Osteoblast (primary cell): ENCODE measurements around the gene AQP6. TPM values are rescaled to one million over a fixed set of nuclear protein-coding genes. Genes with fewer than 3 reads are reported as not detected.
A peak's percentile ranks its signal among the peaks of the same experiment; 100 is the strongest.

ENCODE experiments used
- DNase-seq: peaks from one replicate; pipeline ENCODE4 v3.0.0; 2011; ENCODE audit warnings: low spot score, mixed read lengths; ENCODE audit not compliant: insufficient read length; ENCODE audit errors: missing footprints
- H2AFZ ChIP-seq: 2 replicates; pipeline ENCODE4 v1.6.0; 2011; ENCODE audit warnings: mild to moderate bottlenecking, low read length
- H3K27ac ChIP-seq: 2 replicates; pipeline ENCODE4 v1.5.1; 2011; ENCODE audit warnings: mild to moderate bottlenecking, low read depth, low read length, moderate library complexity
- H3K27me3 ChIP-seq: 2 replicates; pipeline ENCODE4 v1.6.0; 2012; ENCODE audit warnings: mild to moderate bottlenecking, control low read depth, inconsistent platforms, low read length, moderate library complexity; ENCODE audit not compliant: insufficient read depth
- H3K36me3 ChIP-seq: 2 replicates; pipeline ENCODE4 v1.5.1; 2011; ENCODE audit warnings: mild to moderate bottlenecking, low read length, control low read depth, moderate library complexity; ENCODE audit not compliant: insufficient read depth
- H3K4me1 ChIP-seq: 2 replicates; pipeline ENCODE4 v1.5.1; 2011; ENCODE audit warnings: mild to moderate bottlenecking, low read length, control low read depth, moderate library complexity; ENCODE audit not compliant: insufficient read depth
- H3K4me2 ChIP-seq: 2 replicates; pipeline ENCODE4 v1.6.0; 2011; ENCODE audit warnings: mild to moderate bottlenecking, low read length; ENCODE audit not compliant: insufficient read depth
- H3K4me3 ChIP-seq: fragments of 200-600 bp; sonication (generic); 3 replicates; pipeline ENCODE4 v1.5.1; 2012; ENCODE audit warnings: mild to moderate bottlenecking, low read length, inconsistent platforms; ENCODE audit not compliant: insufficient read depth
- H3K79me2 ChIP-seq: 2 replicates; pipeline ENCODE4 v1.6.0; 2012; ENCODE audit warnings: mild to moderate bottlenecking, low read length, control low read depth, inconsistent platforms; ENCODE audit not compliant: insufficient read depth
- H3K9me3 ChIP-seq: 2 replicates; pipeline ENCODE4 v1.5.1; 2011; ENCODE audit warnings: low read depth, low read length, control low read depth
- H4K20me1 ChIP-seq: 2 replicates; pipeline ENCODE4 v1.6.0; 2012; ENCODE audit warnings: mild to moderate bottlenecking, low read length, control low read depth; ENCODE audit not compliant: insufficient read depth
- total RNA-seq: library from RNA; depleted of rRNA; stranded (reverse); fragments of >200 nt; gene quantifications from 2 replicates; pipeline ENCODE4 v1.2.3, GENCODE V29; 2012
- TF ChIP-seq, protein P1 (sequence below): IDR thresholded peaks from 2 replicates; pipeline ENCODE4 v1.5.1; 2011; ENCODE audit warnings: mild to moderate bottlenecking, low read depth, low read length, moderate library complexity; ENCODE audit errors: extremely low read depth

The AQP6 gene
- total RNA-seq, 1 donor = not detected

DNA sequence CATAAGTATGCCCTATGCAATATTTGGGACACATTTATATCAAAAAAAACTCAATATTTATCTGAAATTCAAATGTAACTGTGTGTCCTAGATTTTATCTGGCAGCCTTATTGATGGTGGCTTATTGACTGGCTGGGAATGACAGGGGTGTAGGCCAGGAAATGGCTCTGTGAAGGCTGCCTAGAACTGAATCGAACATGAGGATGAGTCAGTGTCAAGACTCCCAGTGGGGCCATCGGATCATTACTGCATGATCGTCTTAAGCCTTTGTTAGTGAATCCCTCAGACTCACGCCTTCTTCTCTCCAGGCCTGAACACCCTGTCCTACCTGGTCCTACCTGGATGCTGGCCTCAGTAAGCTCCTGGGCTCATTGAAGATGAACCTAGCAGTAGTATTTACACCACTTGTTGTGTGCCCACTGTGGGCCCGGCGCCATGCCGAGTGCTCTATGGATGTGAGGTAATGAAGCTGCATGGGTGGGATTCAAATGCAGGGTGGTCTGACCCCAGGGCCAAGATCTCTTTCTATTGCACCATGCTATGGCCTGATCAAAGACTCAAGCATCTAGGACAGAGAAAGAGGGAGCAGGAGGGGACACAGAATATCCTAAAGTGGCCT, 48.0 kb upstream of the AQP6 start:
- Histone ChIP-seq H3K4me2 (no peak overlapping the region), H2AFZ (no peak overlapping the region), H3K79me2 (no peaks in the 10 kb centered on the region), H3K4me3 (no peak overlapping the region), H3K4me1 (peaks cover 11% of the 10 kb centered on the region), H3K27ac (no peak overlapping the region), H4K20me1 (no peaks in the 10 kb centered on the region), H3K9me3 (no peaks in the 10 kb centered on the region), H3K27me3 (no peaks in the 10 kb centered on the region), H3K36me3 (no peaks in the 10 kb centered on the region)
- TF ChIP-seq, protein P1, sequence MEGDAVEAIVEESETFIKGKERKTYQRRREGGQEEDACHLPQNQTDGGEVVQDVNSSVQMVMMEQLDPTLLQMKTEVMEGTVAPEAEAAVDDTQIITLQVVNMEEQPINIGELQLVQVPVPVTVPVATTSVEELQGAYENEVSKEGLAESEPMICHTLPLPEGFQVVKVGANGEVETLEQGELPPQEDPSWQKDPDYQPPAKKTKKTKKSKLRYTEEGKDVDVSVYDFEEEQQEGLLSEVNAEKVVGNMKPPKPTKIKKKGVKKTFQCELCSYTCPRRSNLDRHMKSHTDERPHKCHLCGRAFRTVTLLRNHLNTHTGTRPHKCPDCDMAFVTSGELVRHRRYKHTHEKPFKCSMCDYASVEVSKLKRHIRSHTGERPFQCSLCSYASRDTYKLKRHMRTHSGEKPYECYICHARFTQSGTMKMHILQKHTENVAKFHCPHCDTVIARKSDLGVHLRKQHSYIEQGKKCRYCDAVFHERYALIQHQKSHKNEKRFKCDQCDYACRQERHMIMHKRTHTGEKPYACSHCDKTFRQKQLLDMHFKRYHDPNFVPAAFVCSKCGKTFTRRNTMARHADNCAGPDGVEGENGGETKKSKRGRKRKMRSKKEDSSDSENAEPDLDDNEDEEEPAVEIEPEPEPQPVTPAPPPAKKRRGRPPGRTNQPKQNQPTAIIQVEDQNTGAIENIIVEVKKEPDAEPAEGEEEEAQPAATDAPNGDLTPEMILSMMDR = no peak
- no peak for DNase-seq

DNA sequence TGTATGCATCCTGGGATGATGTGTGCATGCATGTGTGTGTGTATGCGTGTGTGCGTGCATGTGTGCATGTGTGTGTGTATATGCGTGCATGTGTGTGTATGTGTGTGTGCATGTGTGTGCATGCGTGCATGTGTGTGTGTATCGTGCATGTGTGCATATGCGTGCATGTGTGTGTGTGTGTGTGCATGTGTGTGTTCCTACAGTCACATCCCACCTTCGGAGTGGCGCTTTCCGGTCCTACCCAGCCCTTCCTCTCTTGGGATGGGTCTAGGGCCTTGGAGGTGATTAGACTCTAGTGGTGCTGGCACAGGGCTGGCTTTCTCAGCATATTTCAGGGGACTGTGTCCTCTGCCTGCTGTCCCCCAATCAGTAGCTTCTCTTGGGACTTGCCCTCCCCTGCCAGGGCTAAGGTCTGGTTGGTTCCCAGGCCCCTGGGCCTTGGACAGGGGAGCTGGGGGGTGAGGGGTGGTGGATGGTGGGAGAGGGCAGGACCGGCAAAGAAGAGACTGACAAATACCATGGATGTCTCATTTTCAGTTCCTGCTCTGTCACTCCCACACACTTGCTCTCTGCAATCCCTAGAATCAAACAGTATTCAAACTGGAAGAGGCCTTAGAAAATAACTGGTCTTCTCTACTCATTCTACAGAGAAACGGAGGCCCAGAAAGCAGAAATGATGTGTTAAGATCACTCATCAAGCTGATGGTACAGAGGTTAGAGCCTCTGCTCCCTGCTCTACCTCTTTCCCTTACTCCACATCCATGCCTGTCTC, 47.1 kb upstream of the AQP6 start:
- TF ChIP-seq, protein P1 = no peak
- no peaks in the 10 kb centered on the region for H3K79me2 ChIP-seq
- peak overlapping the region; percentile 44 for H2AFZ ChIP-seq
- H3K27ac ChIP-seq = no peak overlapping the region
- peaks cover 7% of the 10 kb centered on the region for H3K4me1 ChIP-seq
- no peak overlapping the region for H3K4me3 ChIP-seq
- no peaks in the 10 kb centered on the region for H3K27me3 ChIP-seq
- no peaks in the 10 kb centered on the region for H3K36me3 ChIP-seq
- H4K20me1 ChIP-seq = no peaks in the 10 kb centered on the region
- H3K4me2 ChIP-seq = no peak overlapping the region
- H3K9me3 ChIP-seq = no peaks in the 10 kb centered on the region
- DNase-seq = no peak

DNA sequence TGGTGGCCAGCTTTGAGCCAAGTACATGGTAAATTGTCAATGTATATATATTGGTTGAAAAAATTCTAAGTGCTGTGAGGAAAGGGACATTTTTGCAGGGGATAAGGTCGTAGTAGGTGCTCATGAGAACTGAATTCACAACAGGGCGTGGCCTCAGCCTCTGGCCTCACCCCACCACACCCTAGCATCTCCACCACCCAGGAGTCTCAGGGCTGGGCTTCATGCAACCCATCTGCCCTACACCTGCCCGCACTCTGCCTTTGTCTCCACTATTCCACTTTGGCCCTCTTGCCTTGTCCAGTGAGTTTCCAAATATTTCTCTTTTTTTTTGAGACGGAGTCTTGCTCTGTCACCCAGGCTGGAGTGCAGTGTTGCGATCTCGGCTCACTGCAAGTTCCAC, 44.3 kb upstream of the AQP6 start:
- DNase-seq = no peak
- TF ChIP-seq, protein P1 = no peak
- Histone ChIP-seq H3K27ac (no peak overlapping the region), H3K9me3 (no peaks in the 10 kb centered on the region), H4K20me1 (no peaks in the 10 kb centered on the region), H3K36me3 (no peaks in the 10 kb centered on the region), H3K4me1 (peaks cover 8% of the 10 kb centered on the region), H3K27me3 (no peaks in the 10 kb centered on the region), H3K79me2 (no peaks in the 10 kb centered on the region), H3K4me3 (no peak overlapping the region), H2AFZ (no peak overlapping the region), H3K4me2 (no peak overlapping the region)

DNA sequence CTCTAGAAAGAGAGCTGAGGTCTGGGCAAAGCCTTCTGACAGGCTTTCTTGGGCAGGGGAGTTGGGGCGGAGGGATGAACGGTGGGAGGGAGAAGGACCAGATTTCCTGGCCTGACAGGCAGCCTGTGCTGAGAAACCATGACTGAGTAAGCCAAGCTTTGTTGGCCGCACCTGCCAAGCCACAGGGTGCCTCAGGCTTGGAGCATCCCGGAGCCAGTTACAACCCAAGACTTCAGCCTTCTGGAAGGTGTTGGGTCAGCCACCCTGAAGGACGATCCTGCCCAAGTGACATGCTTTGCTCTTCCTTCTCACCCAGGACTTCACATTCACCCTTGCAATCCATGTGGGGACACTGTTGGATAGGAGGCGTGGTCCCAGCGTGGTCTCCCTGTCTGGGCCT, 43.2 kb upstream of the AQP6 start:
- peaks cover 8% of the 10 kb centered on the region for H3K4me1 ChIP-seq
- no peaks in the 10 kb centered on the region for H4K20me1 ChIP-seq
- DNase-seq = no peak
- H3K27me3 ChIP-seq = no peaks in the 10 kb centered on the region
- TF ChIP-seq, protein P1 = no peak
- no peak overlapping the region for H3K27ac ChIP-seq
- H3K4me3 ChIP-seq = no peak overlapping the region
- no peaks in the 10 kb centered on the region for H3K79me2 ChIP-seq
- no peaks in the 10 kb centered on the region for H3K36me3 ChIP-seq
- H3K4me2 ChIP-seq = no peak overlapping the region
- H2AFZ ChIP-seq = no peak overlapping the region
- H3K9me3 ChIP-seq = no peaks in the 10 kb centered on the region
